HG02973 (cell line): ENCODE data around the gene ELF1.
"Not testable (repeated sequence)": the region's sequence is repeated elsewhere in the genome, so short reads cannot be mapped to it uniquely, and the experiment has no call there.

Experiments
- ATAC-seq: cut with Tn5 transposase; IDR thresholded peaks from one replicate; pipeline ENCODE4 v1.9.1; 2021; ENCODE audit warnings: moderate library complexity; ENCODE audit not compliant: unreplicated experiment

ELF1 gene

GRCh38 chr13:40900568-40900967, 118.5 kb downstream of the ELF1 start:
- ATAC-seq, result not testable (repeated sequence)

DNA sequence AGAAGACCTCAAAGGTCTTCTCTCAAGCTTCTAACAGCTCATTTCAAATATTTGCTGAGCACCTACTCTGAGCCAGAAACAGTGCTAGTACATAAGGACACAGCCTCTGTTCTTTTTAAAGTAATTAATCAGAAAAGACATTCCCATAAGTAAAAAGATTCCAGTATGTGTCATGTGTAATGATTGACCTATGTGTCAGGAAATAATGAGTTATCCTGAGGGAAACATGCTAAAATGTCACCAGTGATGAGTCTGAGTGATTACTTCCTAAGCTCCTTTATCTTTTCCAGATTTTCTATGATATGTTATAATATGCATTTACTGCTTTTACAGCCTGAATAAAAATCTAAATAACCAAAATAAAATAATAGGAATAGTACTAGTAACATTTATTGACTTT, 122.1 kb downstream of the ELF1 start:
- ATAC-seq, result no peak

GRCh38 chr13:40895227-40896184, 123.6 kb downstream of the ELF1 start:
- no peak for ATAC-seq

- not testable (repeated sequence) for ATAC-seq
These were observed 125.5 kb downstream of the ELF1 start for GRCh38 chr13:40893573-40893972.

- no peak for ATAC-seq
These were observed 133.1 kb downstream of the ELF1 start for GRCh38 chr13:40886017-40886416.

DNA sequence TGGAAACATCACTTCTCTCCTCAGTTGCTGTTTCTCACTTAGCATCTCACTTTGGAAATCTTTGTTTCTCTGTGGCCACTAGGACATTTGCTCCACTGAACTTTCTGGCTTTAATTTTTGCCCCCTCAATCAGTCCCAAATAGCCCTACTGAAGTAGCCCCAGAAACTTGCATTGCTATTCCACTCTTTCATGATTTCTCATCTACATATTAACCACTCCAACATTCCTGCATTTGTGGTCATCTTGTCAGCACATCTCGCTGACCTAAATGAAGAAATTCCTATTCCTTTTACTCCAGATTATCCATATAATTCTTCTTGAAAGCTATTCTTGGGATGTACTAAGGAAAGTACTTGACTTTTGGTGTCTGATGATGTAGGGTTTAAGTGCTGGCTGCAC, 134.9 kb downstream of the ELF1 start:
- not testable (repeated sequence) for ATAC-seq
